Breast epithelium (tissue), 4 donors: ENCODE results near the gene KYAT1. TPM values are rescaled to one million over a fixed set of nuclear protein-coding genes. Genes with fewer than 3 reads are reported as not detected.

Experiments
- DNase-seq, 2 donors: peaks; one replicate each; pipeline ENCODE4 v3.0.0-alpha.2; 2019; ENCODE audit warnings: low spot score in 2 of 2
- H3K27ac ChIP-seq, 2 donors: fragments of 200-600 bp; sonication (generic) in 1 of 2; one replicate each; pipeline ENCODE4 v1.5.1; 2016 to 2019; ENCODE audit warnings: mild to moderate bottlenecking in 1 of 2
- H3K27me3 ChIP-seq, 2 donors: fragments of 200-600 bp; sonication (generic) in 1 of 2; one replicate each; pipeline versions ENCODE4 v1.5.1 to v1.6.0; 2017 to 2019; ENCODE audit warnings: control low read depth in 1 of 2, mild to moderate bottlenecking in 1 of 2
- H3K36me3 ChIP-seq: fragments of 200-600 bp; one replicate; pipeline ENCODE4 v1.5.1; 2019
- H3K4me1 ChIP-seq, 2 donors: fragments of 200-600 bp; sonication (generic); one replicate each; pipeline ENCODE4 v1.5.1; 2016 to 2019; ENCODE audit warnings: control low read depth in 1 of 2
- H3K4me3 ChIP-seq, 3 donors: fragments of 200-600 bp; sonication (generic); 1 replicate in 2 of 3; 2 replicates in 1 of 3; pipeline ENCODE4 v1.5.1; 2016 to 2019; ENCODE audit warnings: mild to moderate bottlenecking in 3 of 3, moderate library complexity in 2 of 3
- H3K9me3 ChIP-seq, 2 donors: fragments of 200-600 bp; sonication (generic) in 1 of 2; one replicate each; pipeline ENCODE4 v1.5.1; 2016 to 2019; ENCODE audit warnings: control low read depth in 1 of 2
- CTCF ChIP-seq, 3 donors: fragments of 450-650 bp; IDR thresholded peaks; one replicate each; pipeline ENCODE4 v1.5.1; 2016 to 2017; ENCODE audit warnings: antibody characterized with exemption in 3 of 3, mild to moderate bottlenecking in 3 of 3, moderate library complexity in 3 of 3
- POLR2A ChIP-seq: fragments of 450-650 bp; IDR thresholded peaks from one replicate; pipeline ENCODE4 v1.6.1; 2016; ENCODE audit warnings: antibody characterized with exemption, mild to moderate bottlenecking, moderate library complexity
- POLR2AphosphoS5 ChIP-seq, 3 donors: sonication (generic); formaldehyde crosslinking; IDR thresholded peaks; one replicate each; pipeline ENCODE4 v1.6.1; 2017; ENCODE audit warnings: antibody characterized with exemption in 3 of 3
- intact Hi-C: fragments of 100-400 bp; cut with DNase I; formaldehyde crosslinking; loops from one replicate; pipeline ENCODE4 v1.15.1; 2023; ENCODE audit warnings: low total_unique reads
- total RNA-seq, 3 donors: library from RNA; depleted of rRNA; stranded (reverse); fragments of >200 nt; gene quantifications; one replicate each; pipeline ENCODE4 v1.1.0, GENCODE V29; 2016

Gene KYAT1
- 1 to 10 TPM; 3.0 to 7.6 (median 7.2) TPM for total RNA-seq

GRCh38 chr9:128881884-128882676, at the start of gene KYAT1, which contains the start of gene LRRC8A:
Gene KYAT1, minus strand, starts transcription at chr9:128881950. Its CDS starts 36,545 bp downstream, at chr9:128845405.
Gene LRRC8A, plus strand, starts transcription at chr9:128882133. Its CDS starts 25,032 bp downstream, at chr9:128907165.
- no peaks in the 10 kb centered on the region for H3K36me3 ChIP-seq
- peak; percentile 98 for DNase-seq
- no peaks in the 10 kb centered on the region for H3K9me3 ChIP-seq
- peak within 1 kb of the TSS; percentile 93 to 99 (median 99) for H3K4me3 ChIP-seq
- TF ChIP-seq CTCF (IDR thresholded peaks at IDR 0.05) (no peak), POLR2AphosphoS5 (IDR thresholded peaks at IDR 0.05) (peak; percentile 44 to 79 (median 75))
- peaks cover 0 to 22% of the 10 kb centered on the region in 2 donors for H3K4me1 ChIP-seq
- intact Hi-C loops = no loop called here
- no peaks in the 10 kb centered on the region for H3K27me3 ChIP-seq
- H3K27ac ChIP-seq = peak within 1 kb of the TSS; percentile 98 to 99

- Histone ChIP-seq H3K36me3 (no peaks in the 10 kb centered on the region), H3K9me3 (no peaks in the 10 kb centered on the region), H3K4me3 (no peak overlapping the region), H3K4me1 (no peaks in the 10 kb centered on the region), H3K27me3 (no peaks in the 10 kb centered on the region), H3K27ac (no peak overlapping the region)
- DNase-seq = no peak
- TF ChIP-seq CTCF (IDR thresholded peaks at IDR 0.05) (no peak), POLR2AphosphoS5 (IDR thresholded peaks at IDR 0.05) (no peak), POLR2A (no peak)
- intact Hi-C loops = no loop called here
These were observed 47.8 kb upstream of the KYAT1 start for GRCh38 chr9:128929560-128929959.

GRCh38 chr9:128928624-128929023, 46.9 kb upstream of the KYAT1 start:
- no peak for DNase-seq
- H3K4me1 ChIP-seq = no peaks in the 10 kb centered on the region
- H3K27me3 ChIP-seq = no peaks in the 10 kb centered on the region
- no peak overlapping the region for H3K4me3 ChIP-seq
- TF ChIP-seq CTCF (IDR thresholded peaks at IDR 0.05) (no peak), POLR2A (no peak), POLR2AphosphoS5 (IDR thresholded peaks at IDR 0.05) (no peak)
- no peaks in the 10 kb centered on the region for H3K9me3 ChIP-seq
- intact Hi-C loops = no loop called here
- H3K27ac ChIP-seq = no peak overlapping the region
- no peaks in the 10 kb centered on the region for H3K36me3 ChIP-seq

GRCh38 chr9:128927731-128928411, 46.1 kb upstream of the KYAT1 start:
- Histone ChIP-seq H3K36me3 (no peaks in the 10 kb centered on the region), H3K9me3 (no peaks in the 10 kb centered on the region), H3K4me3 (no peak overlapping the region), H3K27me3 (no peaks in the 10 kb centered on the region), H3K4me1 (no peaks in the 10 kb centered on the region), H3K27ac (peak overlapping the region; percentile 4 to 8)
- TF ChIP-seq POLR2AphosphoS5 (IDR thresholded peaks at IDR 0.05) (peak in 2 of 3 donors; percentile 19 to 45), CTCF (IDR thresholded peaks at IDR 0.05) (peak; percentile 79 to 95 (median 85)), POLR2A (no peak)
- DNase-seq = peak in 1 of 2 donors; percentile 46
- intact Hi-C loops = no loop called here

GRCh38 chr9:128923493-128923883, 41.7 kb upstream of the KYAT1 start:
- intact Hi-C loops = no loop called here
- Histone ChIP-seq H3K27ac (peak overlapping the region; percentile 15 to 66), H3K4me3 (no peak overlapping the region), H3K36me3 (no peaks in the 10 kb centered on the region), H3K9me3 (no peaks in the 10 kb centered on the region), H3K27me3 (no peaks in the 10 kb centered on the region), H3K4me1 (peaks cover 0 to 3% of the 10 kb centered on the region in 2 donors)
- TF ChIP-seq POLR2AphosphoS5 (IDR thresholded peaks at IDR 0.05) = no peak
- no peak for TF ChIP-seq CTCF (IDR thresholded peaks at IDR 0.05)
- no peak for TF ChIP-seq POLR2A
- no peak for DNase-seq
